Nephron progenitor cell (in vitro differentiated cells): ENCODE data around the gene SNAP91.

Experiments used
- DNase-seq: peaks from one replicate; pipeline ENCODE4 v3.0.0; 2021
- H3K27ac Mint-ChIP-seq: 2 replicates; pipeline ENCODE4 v1.8.0; 2021; ENCODE audit warnings: mild to moderate bottlenecking, moderate library complexity, mixed read lengths
- H3K27me3 Mint-ChIP-seq: 2 replicates; pipeline ENCODE4 v1.8.0; 2021; ENCODE audit warnings: mild to moderate bottlenecking, low read depth, mixed read lengths; ENCODE audit not compliant: poor library complexity
- H3K36me3 Mint-ChIP-seq: 2 replicates; pipeline ENCODE4 v1.8.0; 2021; ENCODE audit warnings: low read depth, mixed read lengths
- H3K4me1 Mint-ChIP-seq: 2 replicates; pipeline ENCODE4 v1.8.0; 2021; ENCODE audit warnings: mixed read lengths
- H3K4me3 Mint-ChIP-seq: 2 replicates; pipeline ENCODE4 v1.8.0; 2021; ENCODE audit warnings: mild to moderate bottlenecking, moderate library complexity, mixed read lengths
- H3K9me3 Mint-ChIP-seq: 2 replicates; pipeline ENCODE4 v1.8.0; 2021; ENCODE audit warnings: mild to moderate bottlenecking, moderate library complexity, mixed read lengths
- TF ChIP-seq, protein P1 (sequence below): fragments of 200-600 bp; sonication (generic); IDR thresholded peaks from 2 replicates; pipeline ENCODE4 v1.5.0; 2021; ENCODE audit warnings: antibody characterized with exemption

SNAP91 gene

DNA sequence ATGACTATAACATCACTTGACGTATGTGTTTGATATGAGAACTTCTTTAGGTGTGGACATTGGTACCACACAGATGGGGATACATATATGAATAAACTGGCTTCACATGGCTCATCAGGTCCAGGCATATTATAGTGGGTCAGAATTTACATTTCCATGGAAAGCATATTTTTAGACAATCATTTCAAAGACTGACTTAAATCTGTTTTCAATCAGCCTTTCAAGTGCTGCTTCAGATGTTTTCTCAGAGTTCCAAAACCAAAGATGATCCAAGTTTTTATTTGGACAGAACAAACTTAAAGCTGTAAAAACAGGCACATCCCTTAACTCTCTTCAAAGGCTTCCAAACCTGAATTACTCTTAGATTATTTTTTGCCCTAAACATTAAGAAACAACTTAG is 108.4 kb downstream of the SNAP91 start:
- no peaks in the 10 kb centered on the region for H3K36me3 Mint-ChIP-seq
- TF ChIP-seq, protein P1, sequence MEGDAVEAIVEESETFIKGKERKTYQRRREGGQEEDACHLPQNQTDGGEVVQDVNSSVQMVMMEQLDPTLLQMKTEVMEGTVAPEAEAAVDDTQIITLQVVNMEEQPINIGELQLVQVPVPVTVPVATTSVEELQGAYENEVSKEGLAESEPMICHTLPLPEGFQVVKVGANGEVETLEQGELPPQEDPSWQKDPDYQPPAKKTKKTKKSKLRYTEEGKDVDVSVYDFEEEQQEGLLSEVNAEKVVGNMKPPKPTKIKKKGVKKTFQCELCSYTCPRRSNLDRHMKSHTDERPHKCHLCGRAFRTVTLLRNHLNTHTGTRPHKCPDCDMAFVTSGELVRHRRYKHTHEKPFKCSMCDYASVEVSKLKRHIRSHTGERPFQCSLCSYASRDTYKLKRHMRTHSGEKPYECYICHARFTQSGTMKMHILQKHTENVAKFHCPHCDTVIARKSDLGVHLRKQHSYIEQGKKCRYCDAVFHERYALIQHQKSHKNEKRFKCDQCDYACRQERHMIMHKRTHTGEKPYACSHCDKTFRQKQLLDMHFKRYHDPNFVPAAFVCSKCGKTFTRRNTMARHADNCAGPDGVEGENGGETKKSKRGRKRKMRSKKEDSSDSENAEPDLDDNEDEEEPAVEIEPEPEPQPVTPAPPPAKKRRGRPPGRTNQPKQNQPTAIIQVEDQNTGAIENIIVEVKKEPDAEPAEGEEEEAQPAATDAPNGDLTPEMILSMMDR: no peak
- no peaks in the 10 kb centered on the region for H3K9me3 Mint-ChIP-seq
- no peak for DNase-seq
- H3K4me1 Mint-ChIP-seq: no peaks in the 10 kb centered on the region
- no peaks in the 10 kb centered on the region for H3K27me3 Mint-ChIP-seq
- H3K27ac Mint-ChIP-seq: no peak overlapping the region
- H3K4me3 Mint-ChIP-seq: no peak overlapping the region

- no peak overlapping the region for H3K4me3 Mint-ChIP-seq
Measured at GRCh38 chr6:83597511-83597910, 111.4 kb downstream of the SNAP91 start.

DNA sequence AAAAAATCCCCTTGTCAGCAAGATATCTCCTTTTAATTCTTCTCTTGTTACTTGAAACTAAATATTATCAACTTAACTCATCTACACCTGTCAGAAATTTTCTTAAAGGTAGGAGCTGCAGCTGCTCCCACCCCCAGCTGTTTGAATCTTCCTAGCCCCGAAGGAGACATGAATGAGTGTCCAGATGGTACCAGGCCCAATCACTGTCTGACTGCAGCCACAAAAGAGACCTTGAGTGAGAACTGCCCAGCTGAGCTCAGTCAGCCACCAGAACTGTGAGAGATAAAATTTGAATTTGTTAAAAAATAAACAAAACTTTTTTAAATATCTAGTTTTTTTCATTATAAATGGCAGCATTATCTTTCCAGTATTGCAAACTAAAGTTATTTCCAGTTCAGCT is 111.8 kb downstream of the SNAP91 start:
- TF ChIP-seq, protein P1: no peak
- no peak for DNase-seq
- H3K36me3 Mint-ChIP-seq: no peaks in the 10 kb centered on the region
- no peaks in the 10 kb centered on the region for H3K9me3 Mint-ChIP-seq
- no peaks in the 10 kb centered on the region for H3K27me3 Mint-ChIP-seq
- H3K27ac Mint-ChIP-seq: no peak overlapping the region
- H3K4me1 Mint-ChIP-seq: no peaks in the 10 kb centered on the region
- H3K4me3 Mint-ChIP-seq: no peak overlapping the region

More at GRCh38 chr6:83597511-83597910, 111.4 kb downstream of the SNAP91 start:
- no peaks in the 10 kb centered on the region for H3K36me3 Mint-ChIP-seq
- H3K27ac Mint-ChIP-seq: no peak overlapping the region
- no peaks in the 10 kb centered on the region for H3K9me3 Mint-ChIP-seq
- TF ChIP-seq, protein P1: no peak
- DNase-seq: no peak
- no peaks in the 10 kb centered on the region for H3K27me3 Mint-ChIP-seq
- H3K4me1 Mint-ChIP-seq: no peaks in the 10 kb centered on the region

DNA sequence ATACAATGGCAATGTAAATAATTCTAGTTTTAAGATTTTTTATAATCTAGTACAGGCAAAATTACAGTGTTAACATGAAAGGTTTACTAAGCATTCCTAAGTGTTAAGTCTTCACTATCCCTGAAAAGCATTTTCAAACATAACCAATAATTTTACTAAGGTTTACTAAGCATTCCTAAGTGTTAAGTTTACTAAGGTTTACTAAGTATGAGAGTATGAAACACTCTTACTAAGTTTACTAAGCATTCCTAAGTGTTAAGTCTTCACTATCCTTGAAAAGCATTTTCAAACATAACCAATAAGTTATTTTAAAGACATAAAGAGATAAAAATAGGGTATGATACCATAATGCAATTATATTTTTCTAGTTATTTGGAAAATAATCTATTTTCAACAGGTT is 114.0 kb downstream of the SNAP91 start:
- no peak for DNase-seq
- Mint-ChIP-seq H3K27ac (no peak overlapping the region), H3K27me3 (no peaks in the 10 kb centered on the region), H3K36me3 (no peaks in the 10 kb centered on the region), H3K9me3 (no peaks in the 10 kb centered on the region), H3K4me1 (no peaks in the 10 kb centered on the region), H3K4me3 (no peak overlapping the region)
- TF ChIP-seq, protein P1: no peak

- H3K27ac Mint-ChIP-seq: no peak overlapping the region
- no peaks in the 10 kb centered on the region for H3K4me1 Mint-ChIP-seq
- no peak for DNase-seq
- no peaks in the 10 kb centered on the region for H3K27me3 Mint-ChIP-seq
- TF ChIP-seq, protein P1: no peak
- H3K9me3 Mint-ChIP-seq: no peaks in the 10 kb centered on the region
- H3K36me3 Mint-ChIP-seq: no peaks in the 10 kb centered on the region
- H3K4me3 Mint-ChIP-seq: no peak overlapping the region
Measured at GRCh38 chr6:83593395-83593785, 115.5 kb downstream of the SNAP91 start.

GRCh38 chr6:83592770-83593394 is 116.0 kb downstream of the SNAP91 start:
- no peaks in the 10 kb centered on the region for H3K36me3 Mint-ChIP-seq
- no peaks in the 10 kb centered on the region for H3K9me3 Mint-ChIP-seq
- no peaks in the 10 kb centered on the region for H3K4me1 Mint-ChIP-seq
- H3K27me3 Mint-ChIP-seq: no peaks in the 10 kb centered on the region
- TF ChIP-seq, protein P1: peak; percentile 47
- H3K27ac Mint-ChIP-seq: no peak overlapping the region
- DNase-seq: no peak
- H3K4me3 Mint-ChIP-seq: no peak overlapping the region
